Measurements from ENCODE around the gene IL26. TPM values are rescaled to one million over a fixed set of nuclear protein-coding genes. Genes with fewer than 3 reads are reported as not detected.
A peak's percentile ranks its signal among the peaks of the same experiment; 100 is the strongest.

The IL26 gene
- total and polyA plus RNA-seq, 2 of the 4 experiments (the other 2 are of a cell fraction), result not detected

DNA sequence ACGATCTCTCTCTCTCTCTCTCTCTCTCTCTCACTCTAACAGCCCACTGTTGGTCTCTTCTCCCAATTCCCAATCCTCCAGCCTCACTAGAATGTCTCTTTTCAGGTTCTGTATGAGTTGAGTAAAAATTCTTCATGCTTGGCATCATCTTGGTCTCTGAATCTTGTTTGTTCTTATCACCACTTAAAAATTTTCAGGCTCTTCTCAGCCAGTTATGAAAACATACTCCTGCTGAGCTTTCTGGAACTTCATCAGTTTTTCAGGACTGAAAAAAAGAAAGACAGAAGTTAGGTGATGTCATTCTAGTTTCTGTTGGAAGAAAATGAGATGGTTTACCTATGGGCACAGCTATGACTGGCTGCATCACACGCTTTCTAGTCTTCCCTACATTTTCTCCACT is 39.2 kb upstream of the IL26 start:
- Histone ChIP-seq H2AK9ac (replicated peaks; ENCODE audit: low read depth, low read length, poor library complexity) (no peak overlapping the region), H3K4ac (ENCODE audit: low read depth, low read length) (no peak overlapping the region), H4K8ac (ENCODE audit: low read depth in 2 of 2, low read length in 2 of 2) (peak overlapping the region in 1 of 2 experiments; percentile 40; a peak in 2 of 4 replicates), H2AFZ (replicated peaks; ENCODE audit: low read length, poor library complexity) (no peak overlapping the region), H2BK20ac (ENCODE audit: low read depth, low read length) (peak overlapping the region; percentile 9; the same call in 1 of the 2 replicates), H3K14ac (replicated peaks; ENCODE audit: low read depth, low read length) (no peak overlapping the region), H4K20me1 (ENCODE audit: insufficient read depth, low read length) (no peaks in the 10 kb centered on the region), H3K9me1 (ENCODE audit: insufficient read depth, low read length) (no peaks in the 10 kb centered on the region), H3K4me2 (ENCODE audit: low read depth, low read length) (no peak overlapping the region), H3K23ac (ENCODE audit: low read depth, low read length) (no peak overlapping the region), H3K27ac (ENCODE audit: insufficient read depth, low read length) (peak overlapping the region; percentile 69; the same call in 1 of the 2 replicates), H3K4me1 (ENCODE audit: control insufficient read depth, insufficient read depth, low read length) (peaks cover 11% of the 10 kb centered on the region), H2BK5ac (ENCODE audit: low read depth, low read length, poor library complexity, severe bottlenecking) (peak overlapping the region; percentile 53), H2BK15ac (ENCODE audit: low read depth, low read length) (no peak overlapping the region), H3K56ac (ENCODE audit: extremely low read depth, insufficient read depth, low read length) (no peak overlapping the region), H4K5ac (ENCODE audit: low read depth, low read length) (no peak overlapping the region; the same call in 1 of the 2 replicates), H3K36me3 (ENCODE audit: control insufficient read depth, insufficient read depth, low read length) (no peaks in the 10 kb centered on the region), H3K79me1 (ENCODE audit: low read depth in 1 of 2, low read length in 2 of 2) (no peaks in the 10 kb centered on the region), H3K4me3 (ENCODE audit: insufficient read depth, low read depth, low read length) (no peak overlapping the region), H3K18ac (ENCODE audit: low read depth, low read length) (peak overlapping the region; percentile 47; the same call in 1 of the 2 replicates), H3K27me3 (ENCODE audit: control insufficient read depth, insufficient read depth, low read length) (no peaks in the 10 kb centered on the region), H3K9ac (ENCODE audit: low read depth, low read length) (no peak overlapping the region), H3K9me3 (ENCODE audit: control insufficient read depth, insufficient read depth, low read length) (no peaks in the 10 kb centered on the region), H2AK5ac (ENCODE audit: low read depth, low read length) (no peak overlapping the region), H4K91ac (ENCODE audit: insufficient read depth, low read depth, low read length) (peak overlapping the region; percentile 26; the same call in 1 of the 2 replicates), H2BK120ac (ENCODE audit: low read depth, low read length) (peak overlapping the region; percentile 22; the same call in 1 of the 2 replicates)
- intact Hi-C loops (cut with micrococcal nuclease), result no loop called here
- ChIA-PET CTCF (interaction anchor here (0.7 kb wide), 1 partner anchor 23 kb away, joined by 3 read pairs; no protein-coding TSS in a partner anchor), POLR2A (ENCODE audit: unreplicated experiment) (no interaction called here)
- peak; percentile 84 for DNase-seq
- dilution Hi-C loops (cut with HindIII; ENCODE audit: low sequenced_read_pairs, unreplicated experiment), result no loop called here
- BruUV-seq (replicated peaks), result no TSS peak
- in situ Hi-C loops (cut with MboI; ENCODE audit: low sequenced_read_pairs), result no loop called here
- peak; percentile 54 for ATAC-seq (ENCODE audit: low read depth)
- TF ChIP-seq CHD1 (IDR thresholded peaks at IDR 0.05; ENCODE audit: low read depth, low read length) (no peak), SMC3 (IDR thresholded peaks at IDR 0.05; ENCODE audit: low read depth, low read length) (no peak), MAFK (IDR thresholded peaks at IDR 0.05; ENCODE audit: low read depth, low read length) (no peak), MXI1 (IDR thresholded peaks at IDR 0.05; ENCODE audit: borderline replicate concordance, low read depth, low read length) (no peak), RCOR1 (IDR thresholded peaks at IDR 0.05; ENCODE audit: insufficient replicate concordance, low read length) (no peak), POLR2A (IDR thresholded peaks at IDR 0.05; ENCODE audit: low read depth, low read length) (no peak), FOS (IDR thresholded peaks at IDR 0.05; ENCODE audit: low read depth, low read length) (no peak), BHLHE40 (IDR thresholded peaks at IDR 0.05; ENCODE audit: low read depth, low read length) (no peak), CEBPB (IDR thresholded peaks at IDR 0.05; ENCODE audit: low read depth, low read length) (no peak), NFE2L2 (IDR thresholded peaks at IDR 0.05; ENCODE audit: low read depth, low read length) (no peak), MAZ (IDR thresholded peaks at IDR 0.05; ENCODE audit: borderline replicate concordance, low read depth, low read length) (no peak), RFX5 (IDR thresholded peaks at IDR 0.05; ENCODE audit: low read depth, low read length) (no peak)
- TF ChIP-seq, protein P1, sequence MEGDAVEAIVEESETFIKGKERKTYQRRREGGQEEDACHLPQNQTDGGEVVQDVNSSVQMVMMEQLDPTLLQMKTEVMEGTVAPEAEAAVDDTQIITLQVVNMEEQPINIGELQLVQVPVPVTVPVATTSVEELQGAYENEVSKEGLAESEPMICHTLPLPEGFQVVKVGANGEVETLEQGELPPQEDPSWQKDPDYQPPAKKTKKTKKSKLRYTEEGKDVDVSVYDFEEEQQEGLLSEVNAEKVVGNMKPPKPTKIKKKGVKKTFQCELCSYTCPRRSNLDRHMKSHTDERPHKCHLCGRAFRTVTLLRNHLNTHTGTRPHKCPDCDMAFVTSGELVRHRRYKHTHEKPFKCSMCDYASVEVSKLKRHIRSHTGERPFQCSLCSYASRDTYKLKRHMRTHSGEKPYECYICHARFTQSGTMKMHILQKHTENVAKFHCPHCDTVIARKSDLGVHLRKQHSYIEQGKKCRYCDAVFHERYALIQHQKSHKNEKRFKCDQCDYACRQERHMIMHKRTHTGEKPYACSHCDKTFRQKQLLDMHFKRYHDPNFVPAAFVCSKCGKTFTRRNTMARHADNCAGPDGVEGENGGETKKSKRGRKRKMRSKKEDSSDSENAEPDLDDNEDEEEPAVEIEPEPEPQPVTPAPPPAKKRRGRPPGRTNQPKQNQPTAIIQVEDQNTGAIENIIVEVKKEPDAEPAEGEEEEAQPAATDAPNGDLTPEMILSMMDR (conservative IDR thresholded peaks at IDR 0.05; ENCODE audit: low read depth, low read length), result no peak
- TF ChIP-seq, protein P2, sequence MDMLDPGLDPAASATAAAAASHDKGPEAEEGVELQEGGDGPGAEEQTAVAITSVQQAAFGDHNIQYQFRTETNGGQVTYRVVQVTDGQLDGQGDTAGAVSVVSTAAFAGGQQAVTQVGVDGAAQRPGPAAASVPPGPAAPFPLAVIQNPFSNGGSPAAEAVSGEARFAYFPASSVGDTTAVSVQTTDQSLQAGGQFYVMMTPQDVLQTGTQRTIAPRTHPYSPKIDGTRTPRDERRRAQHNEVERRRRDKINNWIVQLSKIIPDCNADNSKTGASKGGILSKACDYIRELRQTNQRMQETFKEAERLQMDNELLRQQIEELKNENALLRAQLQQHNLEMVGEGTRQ (IDR thresholded peaks at IDR 0.05; ENCODE audit: low read depth, low read length), result no peak
- TF ChIP-seq, protein P3, sequence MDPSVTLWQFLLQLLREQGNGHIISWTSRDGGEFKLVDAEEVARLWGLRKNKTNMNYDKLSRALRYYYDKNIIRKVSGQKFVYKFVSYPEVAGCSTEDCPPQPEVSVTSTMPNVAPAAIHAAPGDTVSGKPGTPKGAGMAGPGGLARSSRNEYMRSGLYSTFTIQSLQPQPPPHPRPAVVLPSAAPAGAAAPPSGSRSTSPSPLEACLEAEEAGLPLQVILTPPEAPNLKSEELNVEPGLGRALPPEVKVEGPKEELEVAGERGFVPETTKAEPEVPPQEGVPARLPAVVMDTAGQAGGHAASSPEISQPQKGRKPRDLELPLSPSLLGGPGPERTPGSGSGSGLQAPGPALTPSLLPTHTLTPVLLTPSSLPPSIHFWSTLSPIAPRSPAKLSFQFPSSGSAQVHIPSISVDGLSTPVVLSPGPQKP (IDR thresholded peaks at IDR 0.05; ENCODE audit: borderline replicate concordance, low read depth, low read length), result no peak
- WGBS, 2 experiments (ENCODE audit: extremely low coverage in 2 of 2, insufficient read length in 1 of 2), result no CpG with 5 or more reads among the region's 2 CpGs
